K562 (cell line): Measurements from ENCODE around the gene PRKACA. TPM values are rescaled to one million over a fixed set of nuclear protein-coding genes. Genes with fewer than 3 reads are reported as not detected.
A peak's percentile ranks its signal among the peaks of the same experiment; 100 is the strongest.

Experiments used
- ATF1 ChIP-seq, 2 experiments: fragments of 450-650 bp in 1 of 2; IDR thresholded peaks; 2 replicates each; pipeline ENCODE4 v1.6.1; 2016; ENCODE audit warnings: missing compliant biosample characterization in 1 of 2, missing genetic modification characterization in 1 of 2
- CBX5 ChIP-seq: IDR thresholded peaks from 2 replicates; pipeline ENCODE4 v1.6.1; 2014; ENCODE audit warnings: low read depth, borderline replicate concordance
- DPF2 ChIP-seq: fragments of 450-650 bp; IDR thresholded peaks from 2 replicates; pipeline ENCODE4 v1.6.1; 2016
- ELF2 ChIP-seq: fragments of 250-450 bp; sonication (Bioruptor Pico); IDR thresholded peaks from 2 replicates; pipeline ENCODE4 v1.5.0; 2021; ENCODE audit warnings: mild to moderate bottlenecking
- HMGN3 ChIP-seq: IDR thresholded peaks from 2 replicates; pipeline ENCODE4 v1.6.1; 2011; ENCODE audit warnings: borderline replicate concordance, low read depth, mild to moderate bottlenecking, mixed read lengths, low read length; ENCODE audit not compliant: insufficient read length; ENCODE audit errors: extremely low read depth
- L3MBTL2 ChIP-seq: fragments of 450-650 bp; IDR thresholded peaks from 2 replicates; pipeline ENCODE4 v1.6.1; 2016; ENCODE audit warnings: mild to moderate bottlenecking, moderate library complexity
- LEF1 ChIP-seq: fragments of 450-650 bp; IDR thresholded peaks from 2 replicates; pipeline ENCODE4 v1.6.1; 2016; ENCODE audit warnings: mild to moderate bottlenecking
- MAZ ChIP-seq, 2 experiments: fragments of 450-650 bp in 1 of 2; sonication (generic) in 1 of 2; formaldehyde crosslinking; IDR thresholded peaks in 1 of 2; conservative IDR thresholded peaks in 1 of 2; 2 replicates each; pipeline versions ENCODE4 v1.4.0 to v1.5.0; 2020; ENCODE audit warnings: mild to moderate bottlenecking in 1 of 2, missing genetic modification reagents in 1 of 2
- MCM7 ChIP-seq, 2 experiments: fragments of 450-650 bp; IDR thresholded peaks; 2 replicates each; pipeline ENCODE4 v1.6.1; 2016 to 2018
- NONO ChIP-seq, 2 experiments: fragments of 200-400 bp in 1 of 2; fragments of 450-650 bp in 1 of 2; formaldehyde crosslinking in 1 of 2; IDR thresholded peaks; 2 replicates each; pipeline ENCODE4 v1.6.1; 2017; ENCODE audit warnings: low read depth in 2 of 2, mild to moderate bottlenecking in 2 of 2, moderate library complexity in 2 of 2, low read length in 1 of 2
- PCBP1 ChIP-seq: fragments of 200-400 bp; formaldehyde crosslinking; IDR thresholded peaks from 2 replicates; pipeline ENCODE4 v1.6.1; 2018; ENCODE audit warnings: mild to moderate bottlenecking, low read depth, low read length; ENCODE audit not compliant: poor library complexity, severe bottlenecking
- RFX5 ChIP-seq: IDR thresholded peaks from 2 replicates; pipeline ENCODE4 v1.6.1; 2011; ENCODE audit warnings: low read depth, mild to moderate bottlenecking, improper control_type of control experiment, low read length
- SP1 ChIP-seq: sonication (generic); formaldehyde crosslinking; IDR thresholded peaks from 2 replicates; pipeline ENCODE4 v1.8.1; 2022; ENCODE audit warnings: mild to moderate bottlenecking, missing genetic modification reagents
- SUPT5H ChIP-seq: fragments of 450-650 bp; IDR thresholded peaks from 2 replicates; pipeline ENCODE4 v1.6.1; 2016
- ZEB2 ChIP-seq: fragments of 450-650 bp; IDR thresholded peaks from 2 replicates; pipeline ENCODE4 v1.6.1; 2016
- ZNF165 ChIP-seq: fragments of 250-450 bp; sonication (Bioruptor Pico); IDR thresholded peaks from 2 replicates; pipeline ENCODE4 v1.4.0; 2020; ENCODE audit warnings: borderline replicate concordance
- ZNF408 ChIP-seq: fragments of 250-450 bp; sonication (Bioruptor Pico); IDR thresholded peaks from 2 replicates; pipeline ENCODE4 v1.4.0; 2020; ENCODE audit warnings: low read depth, mild to moderate bottlenecking, moderate library complexity
- ZNF561 ChIP-seq: fragments of 450-650 bp; formaldehyde crosslinking; conservative IDR thresholded peaks from 2 replicates; pipeline ENCODE4 v1.4.0; 2020; ENCODE audit warnings: mild to moderate bottlenecking, moderate library complexity
- polyA plus RNA-seq, 8 experiments: library from polyadenylated mRNA; depleted of rRNA in 4 of 8; stranded (reverse) in 5 of 8; unstranded in 3 of 8; fragments of >200 nt; fragmentation: Nextera tagmentation in 2 of 8; fragmentation: Illumina TruSeq in 1 of 8; extraction: Ambion mirVana in 2 of 8; extraction: Trizol in 1 of 8; gene quantifications; 2 replicates each; pipeline versions ENCODE4 v1.2.1 to v1.2.3, GENCODE V29; 2011 to 2014; ENCODE audit warnings: inconsistent platforms in 1 of 8, missing spikeins in 1 of 8
- total RNA-seq, 7 experiments: library from RNA; depleted of rRNA in 6 of 7; stranded (reverse); fragments of >200 nt in 6 of 7; fragmentation: Illumina TruSeq in 2 of 7; extraction: Trizol in 2 of 7; gene quantifications; 2 replicates each; pipeline versions ENCODE4 v1.2.1 to v1.2.3, GENCODE V29; 2011 to 2021; ENCODE audit warnings: low replicate concordance in 1 of 7
- TF ChIP-seq, protein P1 (sequence below), 2 experiments: fragments of 150-350 bp in 1 of 2; IDR thresholded peaks; 2 replicates each; pipeline ENCODE4 v1.6.1; 2012 to 2016; ENCODE audit warnings: low read depth in 2 of 2, low read length in 2 of 2, mild to moderate bottlenecking in 1 of 2, moderate library complexity in 1 of 2
- TF ChIP-seq, protein P2 (sequence below): fragments of 250-450 bp; sonication (Bioruptor Pico); IDR thresholded peaks from 2 replicates; pipeline ENCODE4 v1.5.0; 2021
- TF ChIP-seq, protein P3 (sequence below): fragments of 250-450 bp; sonication (Bioruptor Pico); IDR thresholded peaks from 2 replicates; pipeline ENCODE4 v1.8.0; 2022; ENCODE audit warnings: moderate library complexity, mild to moderate bottlenecking, inconsistent platforms
- TF ChIP-seq, protein P4 (sequence below): fragments of 200-800 bp; sonication (Bioruptor generic); IDR thresholded peaks from 2 replicates; pipeline ENCODE4 v1.6.1; 2017; ENCODE audit warnings: missing genetic modification characterization, missing compliant biosample characterization

Gene PRKACA
- total and polyA plus RNA-seq, 9 of the 15 experiments (the other 6 are each of a cell fraction or from before 2014, with no cell fraction given): 1.2 to 63.1 (median 13.0) TPM

DNA sequence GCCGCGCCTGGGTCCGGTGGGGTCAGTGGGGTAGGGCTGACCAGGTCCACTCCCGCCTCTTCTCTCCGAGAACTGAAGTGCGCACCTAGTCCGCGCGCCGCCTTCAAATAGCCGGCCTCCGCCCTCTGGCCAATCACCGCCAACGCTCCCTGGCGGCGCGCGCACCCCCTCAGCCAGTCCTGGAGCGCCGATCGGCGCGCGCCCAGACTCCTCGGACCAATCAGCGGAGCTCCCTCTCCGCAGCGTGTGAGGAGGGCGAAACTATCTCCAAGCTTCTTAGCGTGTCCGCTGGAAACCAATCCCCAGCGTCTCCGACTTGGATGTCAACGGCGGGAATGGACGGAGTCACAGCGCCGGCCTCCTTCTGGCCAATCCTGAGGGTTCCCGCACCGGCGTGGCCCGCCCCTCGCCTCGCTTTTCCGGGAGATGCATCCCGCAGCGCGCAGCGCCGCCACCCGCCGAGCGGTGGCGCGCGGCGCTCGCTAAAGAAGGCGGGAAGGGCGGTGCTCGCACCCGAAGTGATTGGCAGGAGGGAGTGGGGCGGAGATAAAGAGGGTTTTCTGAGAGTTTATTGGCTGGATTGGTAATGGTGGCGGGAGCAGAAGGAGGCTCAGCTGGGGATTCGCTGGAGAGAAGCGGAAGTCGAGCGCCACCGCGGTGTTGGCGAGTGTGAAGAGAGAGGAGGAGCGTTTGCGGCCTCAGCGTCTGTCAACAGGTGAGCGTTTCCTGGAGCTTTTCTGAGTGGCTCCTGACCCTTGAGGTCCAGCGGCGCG lies 19.1 kb upstream of the PRKACA start, which contains the start of gene ASF1B (continued):
- TF ChIP-seq, protein P1, sequence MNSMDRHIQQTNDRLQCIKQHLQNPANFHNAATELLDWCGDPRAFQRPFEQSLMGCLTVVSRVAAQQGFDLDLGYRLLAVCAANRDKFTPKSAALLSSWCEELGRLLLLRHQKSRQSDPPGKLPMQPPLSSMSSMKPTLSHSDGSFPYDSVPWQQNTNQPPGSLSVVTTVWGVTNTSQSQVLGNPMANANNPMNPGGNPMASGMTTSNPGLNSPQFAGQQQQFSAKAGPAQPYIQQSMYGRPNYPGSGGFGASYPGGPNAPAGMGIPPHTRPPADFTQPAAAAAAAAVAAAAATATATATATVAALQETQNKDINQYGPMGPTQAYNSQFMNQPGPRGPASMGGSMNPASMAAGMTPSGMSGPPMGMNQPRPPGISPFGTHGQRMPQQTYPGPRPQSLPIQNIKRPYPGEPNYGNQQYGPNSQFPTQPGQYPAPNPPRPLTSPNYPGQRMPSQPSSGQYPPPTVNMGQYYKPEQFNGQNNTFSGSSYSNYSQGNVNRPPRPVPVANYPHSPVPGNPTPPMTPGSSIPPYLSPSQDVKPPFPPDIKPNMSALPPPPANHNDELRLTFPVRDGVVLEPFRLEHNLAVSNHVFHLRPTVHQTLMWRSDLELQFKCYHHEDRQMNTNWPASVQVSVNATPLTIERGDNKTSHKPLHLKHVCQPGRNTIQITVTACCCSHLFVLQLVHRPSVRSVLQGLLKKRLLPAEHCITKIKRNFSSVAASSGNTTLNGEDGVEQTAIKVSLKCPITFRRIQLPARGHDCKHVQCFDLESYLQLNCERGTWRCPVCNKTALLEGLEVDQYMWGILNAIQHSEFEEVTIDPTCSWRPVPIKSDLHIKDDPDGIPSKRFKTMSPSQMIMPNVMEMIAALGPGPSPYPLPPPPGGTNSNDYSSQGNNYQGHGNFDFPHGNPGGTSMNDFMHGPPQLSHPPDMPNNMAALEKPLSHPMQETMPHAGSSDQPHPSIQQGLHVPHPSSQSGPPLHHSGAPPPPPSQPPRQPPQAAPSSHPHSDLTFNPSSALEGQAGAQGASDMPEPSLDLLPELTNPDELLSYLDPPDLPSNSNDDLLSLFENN (IDR thresholded peaks at IDR 0.05; ENCODE audit: low read depth in 2 of 2, low read length in 2 of 2): peak in 1 of 2 experiments; percentile 44; a peak in 1 of 4 replicates
- TF ChIP-seq ZNF408 (CRISPR knock-in tag): no peak
- TF ChIP-seq ZNF561 (CRISPR knock-in tag): no peak
- peak; percentile 16 to 48 for TF ChIP-seq MAZ (CRISPR knock-in tag; conservative IDR thresholded peaks at IDR 0.05 in 1 of 2, IDR thresholded peaks at IDR 0.05 in 1 of 2)
- TF ChIP-seq LEF1: no peak
- peak; percentile 98 for TF ChIP-seq L3MBTL2
- no peak for TF ChIP-seq CBX5
- TF ChIP-seq MCM7 (IDR thresholded peaks at IDR 0.05): no peak
- no peak; the same call in 1 of the 2 replicates for TF ChIP-seq ZEB2
- TF ChIP-seq, protein P2, sequence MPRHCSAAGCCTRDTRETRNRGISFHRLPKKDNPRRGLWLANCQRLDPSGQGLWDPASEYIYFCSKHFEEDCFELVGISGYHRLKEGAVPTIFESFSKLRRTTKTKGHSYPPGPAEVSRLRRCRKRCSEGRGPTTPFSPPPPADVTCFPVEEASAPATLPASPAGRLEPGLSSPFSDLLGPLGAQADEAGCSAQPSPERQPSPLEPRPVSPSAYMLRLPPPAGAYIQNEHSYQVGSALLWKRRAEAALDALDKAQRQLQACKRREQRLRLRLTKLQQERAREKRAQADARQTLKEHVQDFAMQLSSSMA (CRISPR knock-in tag): no peak
- no peak for TF ChIP-seq ZNF165 (CRISPR knock-in tag)
- TF ChIP-seq DPF2: 0 out of 2 replicates have a peak, but pooled peaks have one; percentile 11
- peak; percentile 93 for TF ChIP-seq ELF2
- TF ChIP-seq SP1 (CRISPR knock-in tag): peak; percentile 97
- peak; percentile 96 for TF ChIP-seq SUPT5H
- 0 out of 2 replicates have a peak, but pooled peaks have one; percentile 16 for TF ChIP-seq ATF1 (CRISPR knock-in tag; IDR thresholded peaks at IDR 0.05)
- TF ChIP-seq ATF1 (tag; IDR thresholded peaks at IDR 0.05): peak; percentile 97
- TF ChIP-seq, protein P3, sequence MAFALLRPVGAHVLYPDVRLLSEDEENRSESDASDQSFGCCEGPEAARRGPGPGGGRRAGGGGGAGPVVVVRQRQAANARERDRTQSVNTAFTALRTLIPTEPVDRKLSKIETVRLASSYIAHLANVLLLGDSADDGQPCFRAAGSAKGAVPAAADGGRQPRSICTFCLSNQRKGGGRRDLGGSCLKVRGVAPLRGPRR (CRISPR knock-in tag): no peak
- TF ChIP-seq, protein P4, sequence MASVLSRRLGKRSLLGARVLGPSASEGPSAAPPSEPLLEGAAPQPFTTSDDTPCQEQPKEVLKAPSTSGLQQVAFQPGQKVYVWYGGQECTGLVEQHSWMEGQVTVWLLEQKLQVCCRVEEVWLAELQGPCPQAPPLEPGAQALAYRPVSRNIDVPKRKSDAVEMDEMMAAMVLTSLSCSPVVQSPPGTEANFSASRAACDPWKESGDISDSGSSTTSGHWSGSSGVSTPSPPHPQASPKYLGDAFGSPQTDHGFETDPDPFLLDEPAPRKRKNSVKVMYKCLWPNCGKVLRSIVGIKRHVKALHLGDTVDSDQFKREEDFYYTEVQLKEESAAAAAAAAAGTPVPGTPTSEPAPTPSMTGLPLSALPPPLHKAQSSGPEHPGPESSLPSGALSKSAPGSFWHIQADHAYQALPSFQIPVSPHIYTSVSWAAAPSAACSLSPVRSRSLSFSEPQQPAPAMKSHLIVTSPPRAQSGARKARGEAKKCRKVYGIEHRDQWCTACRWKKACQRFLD (CRISPR knock-in tag): peak; percentile 68; the same call in 1 of the 2 replicates
- peak; percentile 83 for TF ChIP-seq HMGN3
- TF ChIP-seq NONO (IDR thresholded peaks at IDR 0.05; ENCODE audit: low read depth in 2 of 2, low read length in 1 of 2): no peak; a peak in 1 of 4 replicates
- peak; percentile 72 for TF ChIP-seq RFX5
- peak; percentile 71 for TF ChIP-seq PCBP1
